GM19240 (cell line): ENCODE data around the gene DPH1.
A peak's percentile ranks its signal among the peaks of the same experiment; 100 is the strongest.

Experiments
- DNase-seq: peaks from one replicate; pipeline ENCODE4 v3.0.0; 2011; ENCODE audit warnings: low spot score; ENCODE audit not compliant: insufficient read length

The DPH1 gene

DNA sequence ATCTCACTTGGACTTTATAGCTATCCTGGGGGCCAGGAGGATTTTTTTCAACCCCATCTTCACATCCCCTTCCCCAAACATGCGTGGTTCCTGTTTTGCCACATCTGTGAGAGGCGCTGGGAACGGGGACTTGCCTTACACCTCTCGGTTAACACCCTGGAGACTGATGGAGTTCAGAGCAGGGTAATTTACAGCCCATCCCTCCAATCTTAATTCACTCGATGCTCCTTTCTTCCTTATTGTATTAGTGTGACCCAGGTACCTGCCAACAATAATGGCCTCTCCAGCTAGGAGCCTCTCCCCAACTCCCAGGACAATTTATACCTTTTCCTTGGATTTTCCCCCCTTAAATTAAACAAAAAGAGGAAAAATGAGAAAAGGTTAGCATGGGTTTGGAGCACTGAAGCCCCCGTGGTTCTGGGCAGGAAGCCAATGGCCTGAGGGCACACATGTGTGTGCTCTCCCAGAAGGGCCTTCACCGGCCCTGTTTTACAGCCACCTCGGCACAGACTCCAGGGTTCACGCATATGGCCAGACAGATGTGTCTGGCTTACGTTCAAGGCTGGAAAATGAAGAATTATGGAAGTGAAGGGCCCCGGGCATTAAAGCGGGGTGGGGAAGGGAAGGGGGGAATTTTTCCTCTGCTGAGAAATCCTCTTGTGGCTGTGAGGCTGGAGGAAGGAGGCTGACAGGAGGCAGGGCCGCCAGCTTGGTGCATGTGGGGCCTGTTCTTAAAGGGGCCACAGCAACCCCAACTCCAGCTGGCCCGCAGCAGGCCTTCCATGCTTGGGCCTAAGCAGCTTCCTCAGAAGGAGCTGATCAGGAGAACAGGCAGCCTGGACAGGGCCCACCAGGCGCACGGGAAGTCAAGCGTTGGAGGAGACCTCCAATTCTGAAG is 46.4 kb downstream of the DPH1 start:
- no peak for DNase-seq

- DNase-seq = no peak
These were observed 47.1 kb downstream of the DPH1 start for GRCh38 chr17:2077040-2077439.

GRCh38 chr17:2081564-2081963 is 51.6 kb downstream of the DPH1 start:
- DNase-seq = no peak

- no peak for DNase-seq
These were observed 52.2 kb downstream of the DPH1 start for GRCh38 chr17:2082003-2082781.

- no peak for DNase-seq
These were observed 53.7 kb downstream of the DPH1 start for GRCh38 chr17:2083613-2084035.

GRCh38 chr17:2084036-2084765 is 54.2 kb downstream of the DPH1 start:
- no peak for DNase-seq

- no peak for DNase-seq
These were observed 55.1 kb downstream of the DPH1 start for GRCh38 chr17:2084766-2085647.

DNA sequence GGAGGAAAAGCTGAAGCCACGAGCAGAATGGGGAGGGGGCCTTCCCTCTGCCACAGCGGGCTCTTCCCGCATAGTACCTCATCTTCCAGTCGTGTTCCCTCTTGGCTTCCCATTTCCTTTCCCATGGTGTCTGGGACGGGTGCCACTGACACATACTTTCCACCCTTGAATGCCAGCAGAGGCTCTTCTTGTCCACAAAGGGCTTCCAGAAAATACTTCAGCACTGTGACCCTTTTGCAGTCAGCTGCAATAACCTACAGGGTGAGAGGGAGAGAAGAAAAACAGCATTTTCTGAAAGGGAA is 55.6 kb downstream of the DPH1 start:
- no peak for DNase-seq

DNA sequence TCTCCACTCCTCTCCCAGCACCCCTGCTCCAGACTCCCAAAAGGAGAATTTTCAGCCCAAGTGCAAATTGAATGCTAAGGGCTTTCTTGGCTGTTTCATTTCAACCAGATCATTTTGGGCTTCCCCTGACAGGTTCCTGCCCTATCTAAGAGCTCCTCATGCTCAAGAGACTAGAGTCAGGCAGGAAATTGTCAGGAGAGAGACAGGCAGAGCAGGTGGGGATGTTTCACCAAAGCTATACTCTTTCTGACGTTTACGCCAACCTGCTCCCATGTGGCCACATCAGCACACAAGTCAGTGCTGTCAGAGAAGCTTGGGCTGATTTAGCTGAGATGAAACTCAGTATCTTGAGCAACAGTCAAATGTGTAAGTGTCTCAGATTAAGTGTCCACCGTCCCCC is 56.4 kb downstream of the DPH1 start:
- no peak for DNase-seq

DNA sequence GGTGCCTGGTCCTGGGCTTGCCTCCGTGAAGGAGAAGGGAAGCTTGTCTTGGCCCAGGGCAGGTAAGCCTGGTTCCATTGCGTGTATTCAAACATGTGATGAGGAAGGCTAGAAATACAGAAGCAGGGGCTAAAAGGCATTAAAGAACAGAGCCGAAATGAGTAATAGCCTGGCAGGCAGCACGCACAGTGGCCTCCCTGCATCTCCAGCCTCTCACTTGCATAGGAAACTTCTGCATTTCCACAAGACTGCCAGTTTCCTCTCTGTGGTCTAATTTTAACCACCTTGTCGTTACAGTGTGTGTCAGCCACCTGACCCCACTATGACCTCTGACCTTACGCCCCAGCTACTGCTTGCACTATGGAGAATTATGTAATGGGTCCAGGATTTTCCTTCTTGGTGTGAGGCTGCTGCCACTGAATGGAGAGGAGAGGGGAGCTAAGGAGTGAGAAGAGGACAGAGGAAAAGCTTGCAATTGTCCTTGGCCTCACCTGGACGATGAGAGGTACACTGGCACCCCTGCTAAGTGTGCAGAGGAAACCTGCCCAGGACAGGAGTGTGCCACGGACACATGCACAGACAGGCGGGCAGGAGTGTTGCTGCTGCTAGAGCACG is 57.8 kb downstream of the DPH1 start:
- DNase-seq = peak; percentile 53

DNA sequence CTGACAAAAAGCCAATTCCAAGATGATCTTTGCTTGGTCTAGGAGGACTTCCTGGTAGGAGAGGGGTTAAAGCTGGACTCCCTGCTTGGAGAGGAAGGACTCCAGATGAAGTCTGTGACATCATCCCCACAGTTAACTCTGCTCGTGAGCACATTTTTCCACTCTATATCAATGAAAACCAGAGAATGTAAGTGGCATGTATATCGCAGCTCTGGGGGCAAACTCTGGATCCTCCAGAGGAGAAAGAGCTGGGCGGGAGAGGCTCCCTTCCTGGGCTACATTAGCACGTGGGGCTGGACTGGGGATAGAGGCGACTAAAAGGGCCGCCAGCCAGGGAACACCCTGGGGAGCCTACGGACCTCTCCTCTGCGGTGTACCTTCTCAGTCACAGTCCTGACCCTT is 59.1 kb downstream of the DPH1 start:
- DNase-seq = no peak

DNA sequence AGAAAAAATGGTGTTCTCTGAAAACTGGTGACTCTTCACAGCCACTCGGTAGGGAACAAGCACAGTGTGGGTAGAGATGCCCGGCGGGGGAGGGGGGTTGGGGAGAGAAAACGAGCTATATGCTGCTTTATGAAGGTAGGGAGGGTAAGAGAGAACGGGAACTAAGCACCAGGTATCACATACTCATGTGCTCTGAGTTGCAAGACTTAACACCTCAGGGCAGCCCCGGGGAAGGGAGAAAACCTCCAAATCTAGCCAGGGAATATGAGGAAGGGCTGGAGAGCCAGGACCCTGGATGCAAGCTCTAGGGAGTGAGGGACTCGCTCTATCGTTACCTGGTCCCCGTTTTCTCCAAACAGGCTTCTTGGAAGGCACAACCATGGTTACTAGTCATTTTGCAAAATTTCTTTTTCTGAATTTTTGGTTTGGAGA is 60.3 kb downstream of the DPH1 start:
- DNase-seq = no peak

- DNase-seq = no peak
These were observed 61.0 kb downstream of the DPH1 start for GRCh38 chr17:2090804-2091534.

GRCh38 chr17:2092253-2092652 is 62.3 kb downstream of the DPH1 start:
- DNase-seq = no peak

- no peak for DNase-seq
These were observed 63.4 kb downstream of the DPH1 start for GRCh38 chr17:2093349-2093748.
